GM06990 (cell line): ENCODE results near the gene ALDH18A1.
"Not testable (repeated sequence)": the region's sequence is repeated elsewhere in the genome, so short reads cannot be mapped to it uniquely, and the experiment has no call there.

Experiments used
- DNase-seq: peaks from one replicate; pipeline ENCODE4 v3.0.0-alpha.2; 2011; ENCODE audit not compliant: insufficient read length; ENCODE audit errors: extremely low read depth
- H3K27me3 ChIP-seq: replicated peaks from 2 replicates; pipeline ENCODE4 v1.6.0; 2011; ENCODE audit warnings: low read length; ENCODE audit not compliant: control insufficient read depth, insufficient read depth
- H3K36me3 ChIP-seq: 2 replicates; pipeline ENCODE4 v1.5.1; 2011; ENCODE audit warnings: low read length; ENCODE audit not compliant: control insufficient read depth, insufficient read depth
- H3K4me3 ChIP-seq: replicated peaks from 2 replicates; pipeline ENCODE4 v1.5.1; 2011; ENCODE audit warnings: low read depth, mild to moderate bottlenecking, control low read depth, low read length
- TF ChIP-seq, protein P1 (sequence below): IDR thresholded peaks from 2 replicates; pipeline ENCODE4 v1.5.1; 2011; ENCODE audit warnings: low read length, control low read depth, mild to moderate bottlenecking, inconsistent platforms; ENCODE audit not compliant: insufficient read depth, poor library complexity, severe bottlenecking

Gene ALDH18A1

DNA sequence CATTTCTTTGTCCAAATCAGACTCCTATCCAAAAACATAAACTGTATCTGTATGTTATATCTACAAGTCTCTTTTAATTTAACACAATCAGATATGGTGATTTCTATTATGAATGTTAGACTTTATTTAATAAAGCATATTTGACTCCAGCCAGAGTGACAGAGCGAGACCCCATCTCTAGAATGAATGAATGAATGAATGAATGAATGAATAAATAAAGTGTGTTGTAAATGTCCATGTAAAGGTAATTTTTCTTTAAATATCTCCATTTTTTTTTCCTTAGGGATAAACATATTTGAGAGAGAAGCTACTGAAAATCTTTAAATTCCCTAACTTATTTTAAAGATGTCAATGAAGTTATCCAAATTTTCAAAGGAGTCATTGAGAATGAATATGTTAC lies 18.1 kb upstream of the ALDH18A1 start:
- DNase-seq, result no peak
- H3K36me3 ChIP-seq, result no peaks in the 10 kb centered on the region; the same call in 1 of the 2 replicates
- H3K4me3 ChIP-seq, result no peak overlapping the region
- TF ChIP-seq, protein P1, sequence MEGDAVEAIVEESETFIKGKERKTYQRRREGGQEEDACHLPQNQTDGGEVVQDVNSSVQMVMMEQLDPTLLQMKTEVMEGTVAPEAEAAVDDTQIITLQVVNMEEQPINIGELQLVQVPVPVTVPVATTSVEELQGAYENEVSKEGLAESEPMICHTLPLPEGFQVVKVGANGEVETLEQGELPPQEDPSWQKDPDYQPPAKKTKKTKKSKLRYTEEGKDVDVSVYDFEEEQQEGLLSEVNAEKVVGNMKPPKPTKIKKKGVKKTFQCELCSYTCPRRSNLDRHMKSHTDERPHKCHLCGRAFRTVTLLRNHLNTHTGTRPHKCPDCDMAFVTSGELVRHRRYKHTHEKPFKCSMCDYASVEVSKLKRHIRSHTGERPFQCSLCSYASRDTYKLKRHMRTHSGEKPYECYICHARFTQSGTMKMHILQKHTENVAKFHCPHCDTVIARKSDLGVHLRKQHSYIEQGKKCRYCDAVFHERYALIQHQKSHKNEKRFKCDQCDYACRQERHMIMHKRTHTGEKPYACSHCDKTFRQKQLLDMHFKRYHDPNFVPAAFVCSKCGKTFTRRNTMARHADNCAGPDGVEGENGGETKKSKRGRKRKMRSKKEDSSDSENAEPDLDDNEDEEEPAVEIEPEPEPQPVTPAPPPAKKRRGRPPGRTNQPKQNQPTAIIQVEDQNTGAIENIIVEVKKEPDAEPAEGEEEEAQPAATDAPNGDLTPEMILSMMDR, result no peak
- H3K27me3 ChIP-seq, result no peaks in the 10 kb centered on the region

DNA sequence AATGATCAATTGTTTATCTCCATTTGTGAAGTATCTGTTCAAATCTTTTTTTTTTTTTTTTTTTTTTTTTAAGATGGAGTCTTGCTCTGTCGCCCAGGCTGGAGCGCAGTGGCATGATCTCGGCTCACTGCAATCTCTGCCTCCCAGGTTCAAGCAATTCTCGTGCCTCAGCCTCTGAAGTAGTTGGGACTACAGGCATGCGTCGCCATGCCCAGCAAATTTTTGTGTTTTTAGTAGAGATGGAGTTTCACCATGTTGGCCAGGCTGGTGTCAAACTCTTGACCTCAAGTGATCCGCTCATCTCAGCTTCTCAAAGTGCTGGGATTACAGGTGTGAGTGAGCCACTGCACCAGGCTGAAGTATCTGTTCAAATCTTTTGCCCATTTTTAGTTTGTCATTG lies 16.1 kb upstream of the ALDH18A1 start:
- not testable (repeated sequence) for H3K36me3 ChIP-seq, H3K4me3 ChIP-seq, H3K27me3 ChIP-seq, DNase-seq

DNA sequence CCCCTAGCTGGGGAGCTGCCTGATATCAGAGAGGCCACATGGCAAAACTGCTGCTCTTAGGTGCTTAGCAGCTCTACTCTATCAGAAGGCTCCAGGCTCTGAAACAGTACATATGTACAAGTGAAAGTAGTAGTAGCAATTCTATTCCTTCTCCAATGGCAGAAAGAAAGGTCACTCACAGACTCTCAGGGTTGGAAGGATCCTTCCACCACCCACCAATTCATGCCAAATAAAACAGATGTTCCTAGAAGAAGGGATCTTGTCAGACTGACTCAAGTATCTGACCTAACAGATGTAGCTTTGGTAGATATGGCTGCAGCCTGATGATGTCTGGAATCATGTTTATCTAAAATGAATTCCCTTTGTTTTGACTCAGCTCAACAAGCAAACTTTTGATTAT lies 8.0 kb upstream of the ALDH18A1 start:
- peaks cover 3% of the 10 kb centered on the region for H3K36me3 ChIP-seq
- TF ChIP-seq, protein P1, result no peak
- no peak overlapping the region for H3K4me3 ChIP-seq
- no peaks in the 10 kb centered on the region for H3K27me3 ChIP-seq
- DNase-seq, result no peak

DNA sequence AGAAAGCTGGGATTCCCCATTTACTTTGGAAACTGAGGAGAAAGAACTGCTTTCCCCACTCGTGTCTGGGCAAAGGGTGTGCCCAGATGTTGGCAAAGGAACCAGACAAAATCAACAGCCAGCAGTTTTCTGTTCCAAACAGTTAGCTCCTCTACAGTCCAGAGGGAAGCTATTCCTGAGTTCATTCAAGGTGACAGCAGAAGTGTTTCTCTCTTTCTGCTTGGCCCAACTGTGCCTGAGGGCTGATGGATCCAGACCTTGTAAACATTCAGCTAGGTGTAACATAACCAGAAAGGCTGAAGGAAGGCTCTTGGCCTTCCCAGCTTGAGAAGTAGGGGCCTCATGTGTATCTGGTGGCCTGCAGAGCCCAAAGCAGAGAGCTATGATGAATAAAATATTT lies 7.0 kb upstream of the ALDH18A1 start:
- TF ChIP-seq, protein P1, result no peak
- no peak overlapping the region for H3K4me3 ChIP-seq
- H3K36me3 ChIP-seq, result peaks cover 3% of the 10 kb centered on the region

DNA sequence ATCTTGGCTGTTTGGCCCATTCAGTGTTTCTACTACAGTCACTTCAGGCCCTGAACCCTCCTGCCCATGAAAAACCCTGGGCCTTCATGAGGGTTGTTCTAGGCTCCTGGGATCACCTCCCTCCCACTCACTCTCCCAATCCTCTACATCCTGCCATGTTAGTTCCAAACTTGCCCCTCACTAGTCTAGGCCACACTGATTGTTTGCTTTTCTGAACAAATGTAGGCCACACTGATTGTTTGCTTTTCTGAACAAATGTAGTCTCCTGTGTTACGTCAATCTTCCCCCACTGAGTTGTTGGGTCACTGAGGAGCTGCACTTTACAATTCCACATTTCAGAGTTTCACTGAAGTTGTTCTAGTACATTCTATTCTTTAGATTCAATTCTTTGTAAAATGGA lies 5.3 kb upstream of the ALDH18A1 start:
- no peak for DNase-seq
- no peak overlapping the region for H3K4me3 ChIP-seq
- H3K27me3 ChIP-seq, result no peaks in the 10 kb centered on the region
- TF ChIP-seq, protein P1, result no peak
- peaks cover 3% of the 10 kb centered on the region for H3K36me3 ChIP-seq

More for the DNA sequence above, 7.0 kb upstream of the ALDH18A1 start:
- no peak for DNase-seq
- H3K27me3 ChIP-seq, result no peaks in the 10 kb centered on the region

DNA sequence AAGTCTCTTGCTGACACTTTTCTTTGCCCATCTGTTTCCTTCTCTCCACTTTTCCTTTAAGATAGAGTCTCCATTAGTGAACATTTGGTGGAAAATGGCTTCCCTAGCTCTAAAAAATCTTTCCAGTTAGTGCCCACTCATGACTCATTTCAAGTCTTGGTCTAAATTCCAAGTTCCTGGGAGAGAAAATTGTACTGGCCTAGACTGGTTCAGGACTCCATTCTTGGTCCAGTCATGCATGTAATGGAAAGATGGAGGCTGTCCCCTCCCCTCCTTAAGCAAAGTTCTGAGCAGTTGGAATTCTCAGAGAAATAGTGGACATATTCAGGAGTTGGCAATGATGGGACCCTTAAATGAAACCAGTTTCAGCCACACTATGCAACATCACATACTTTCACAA lies 3.8 kb upstream of the ALDH18A1 start:
- TF ChIP-seq, protein P1, result no peak
- DNase-seq, result no peak
- Histone ChIP-seq H3K4me3 (no peak overlapping the region), H3K27me3 (no peaks in the 10 kb centered on the region), H3K36me3 (peaks cover 3% of the 10 kb centered on the region)
